ENCODE results near the gene XXYLT1.
"Not testable (repeated sequence)": the region's sequence is repeated elsewhere in the genome, so short reads cannot be mapped to it uniquely, and the experiment has no call there.

Gene XXYLT1

DNA sequence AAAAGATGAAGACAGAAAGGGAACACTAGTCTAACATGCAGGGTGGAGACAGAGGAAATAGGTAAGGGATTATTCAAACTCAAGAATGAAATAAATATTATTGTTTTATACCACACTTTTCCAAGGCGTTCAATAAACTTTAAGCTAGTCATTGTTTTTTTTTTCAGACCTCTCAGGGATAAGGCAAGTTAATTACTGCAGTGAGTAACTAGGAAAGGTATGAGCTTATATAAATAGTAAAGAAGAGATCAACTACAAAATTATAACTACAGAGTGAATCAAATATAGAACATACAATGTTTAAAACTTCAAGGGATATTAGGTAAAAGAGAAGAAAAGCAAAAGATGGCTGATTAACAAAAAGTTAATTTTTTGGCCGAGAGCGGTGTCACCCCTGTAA lies 31.5 kb upstream of the XXYLT1 start:
- H3K9me3 Mint-ChIP-seq = no peaks in the 10 kb centered on the region
- H3K36me3 Mint-ChIP-seq (ENCODE audit: low read depth) = peaks cover 50% of the 10 kb centered on the region
- H3K27ac Mint-ChIP-seq = no peak overlapping the region
- no peak overlapping the region for H3K4me3 Mint-ChIP-seq
- no peak for TF ChIP-seq CTCF (IDR thresholded peaks at IDR 0.05)
- H3K27me3 Mint-ChIP-seq (ENCODE audit: low read depth, poor library complexity) = no peaks in the 10 kb centered on the region
- H3K4me1 Mint-ChIP-seq = no peaks in the 10 kb centered on the region
- no peak for DNase-seq

- DNase-seq = no peak
- H3K27me3 Mint-ChIP-seq (ENCODE audit: low read depth, poor library complexity) = no peaks in the 10 kb centered on the region
- H3K27ac Mint-ChIP-seq = no peak overlapping the region
- H3K4me3 Mint-ChIP-seq = no peak overlapping the region
- H3K36me3 Mint-ChIP-seq (ENCODE audit: low read depth) = peaks cover 63% of the 10 kb centered on the region
- H3K4me1 Mint-ChIP-seq = no peaks in the 10 kb centered on the region
- no peaks in the 10 kb centered on the region for H3K9me3 Mint-ChIP-seq
- TF ChIP-seq CTCF (IDR thresholded peaks at IDR 0.05) = no peak
These were observed 26.5 kb upstream of the XXYLT1 start for GRCh38 chr3:195297446-195297845.

DNA sequence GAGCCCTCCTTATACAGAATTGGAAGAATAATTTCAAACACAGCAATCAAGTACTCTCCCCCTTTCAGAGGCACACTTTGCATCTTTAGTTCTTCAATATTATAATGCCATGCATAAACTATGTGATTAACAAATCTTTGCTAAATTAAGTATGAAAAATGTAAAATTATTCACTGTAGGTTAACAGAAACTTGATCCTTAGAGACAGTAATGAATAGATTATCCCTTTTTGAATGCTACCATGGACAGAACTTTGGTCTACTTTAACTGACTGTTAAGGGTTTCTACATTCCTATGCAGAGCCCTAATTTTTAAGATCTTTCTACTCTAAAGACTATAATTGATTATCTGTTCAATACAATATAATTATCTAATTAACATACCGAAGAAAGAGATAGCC lies 25.7 kb upstream of the XXYLT1 start:
- Mint-ChIP-seq H3K4me3 (no peak overlapping the region), H3K4me1 (no peaks in the 10 kb centered on the region), H3K9me3 (no peaks in the 10 kb centered on the region), H3K27me3 (ENCODE audit: low read depth, poor library complexity) (no peaks in the 10 kb centered on the region), H3K36me3 (ENCODE audit: low read depth) (peaks cover 63% of the 10 kb centered on the region), H3K27ac (no peak overlapping the region)
- TF ChIP-seq CTCF (IDR thresholded peaks at IDR 0.05) = no peak
- no peak for DNase-seq

- H3K4me3 Mint-ChIP-seq = no peak overlapping the region
- H3K27me3 Mint-ChIP-seq (ENCODE audit: low read depth, poor library complexity) = no peaks in the 10 kb centered on the region
- no peaks in the 10 kb centered on the region for H3K9me3 Mint-ChIP-seq
- no peak for TF ChIP-seq CTCF (IDR thresholded peaks at IDR 0.05)
- DNase-seq = no peak
- H3K27ac Mint-ChIP-seq = no peak overlapping the region
- H3K36me3 Mint-ChIP-seq (ENCODE audit: low read depth) = peaks cover 63% of the 10 kb centered on the region
- no peaks in the 10 kb centered on the region for H3K4me1 Mint-ChIP-seq
These were observed 20.2 kb upstream of the XXYLT1 start for GRCh38 chr3:195291121-195291520.

DNA sequence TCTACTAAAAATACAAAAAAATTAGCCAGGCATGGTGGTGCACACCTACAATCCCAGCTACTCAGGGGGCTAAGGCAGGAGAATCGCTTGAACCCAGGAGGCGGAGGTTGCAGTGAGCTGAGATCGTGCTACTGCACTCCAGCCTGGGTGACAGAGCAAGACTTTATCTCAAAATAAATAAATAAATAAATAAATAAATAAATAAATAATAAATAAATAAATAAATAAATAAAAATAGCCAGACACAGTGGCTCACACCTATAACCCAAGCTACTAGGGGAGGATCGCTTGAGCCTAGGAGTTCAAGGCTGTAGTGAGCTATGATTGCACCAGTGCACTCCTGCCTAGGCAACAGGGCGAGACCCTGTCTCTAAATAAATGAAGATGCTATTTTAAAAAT lies 19.7 kb upstream of the XXYLT1 start:
- H3K36me3 Mint-ChIP-seq (ENCODE audit: low read depth) = peaks cover 60% of the 10 kb centered on the region
- not testable (repeated sequence) for H3K9me3 Mint-ChIP-seq; DNase-seq; H3K4me3 Mint-ChIP-seq; H3K4me1 Mint-ChIP-seq; H3K27ac Mint-ChIP-seq; H3K27me3 Mint-ChIP-seq (ENCODE audit: low read depth, poor library complexity)

GRCh38 chr3:195286115-195286872 lies 15.3 kb upstream of the XXYLT1 start:
- Mint-ChIP-seq H3K36me3 (ENCODE audit: low read depth) (peaks cover 44% of the 10 kb centered on the region), H3K4me3 (no peak overlapping the region), H3K27ac (peak overlapping the region; percentile 71), H3K9me3 (no peaks in the 10 kb centered on the region), H3K27me3 (ENCODE audit: low read depth, poor library complexity) (no peaks in the 10 kb centered on the region), H3K4me1 (no peaks in the 10 kb centered on the region)
- no peak for DNase-seq
- TF ChIP-seq CTCF (IDR thresholded peaks at IDR 0.05) = no peak

Measured in nephron progenitor cell (in vitro differentiated cells).